ENCODE data around the gene ABCA5.

DNA sequence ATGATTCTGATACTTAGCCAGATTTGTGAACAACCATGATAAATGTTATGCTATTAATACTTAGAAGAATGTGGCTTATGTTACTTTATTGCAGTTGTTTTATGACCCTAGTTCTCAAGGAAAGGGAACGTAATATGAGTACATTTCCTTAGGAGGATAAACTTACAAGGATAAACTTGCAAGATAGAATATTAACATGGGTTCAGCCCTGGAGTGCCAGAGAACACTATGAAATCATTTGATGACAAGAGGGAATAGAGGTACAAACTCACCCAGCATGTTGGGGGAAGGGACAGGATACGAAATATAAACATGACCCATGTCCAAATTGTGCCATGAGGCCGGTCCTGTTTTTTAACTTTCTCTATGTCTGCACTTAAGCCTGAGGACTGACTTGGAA is 13.0 kb upstream of the ABCA5 start:
- no peak for TF ChIP-seq EZH2 (IDR thresholded peaks at IDR 0.05; ENCODE audit: borderline replicate concordance, low read depth, low read length, severe bottlenecking)
- TF ChIP-seq, protein P1, sequence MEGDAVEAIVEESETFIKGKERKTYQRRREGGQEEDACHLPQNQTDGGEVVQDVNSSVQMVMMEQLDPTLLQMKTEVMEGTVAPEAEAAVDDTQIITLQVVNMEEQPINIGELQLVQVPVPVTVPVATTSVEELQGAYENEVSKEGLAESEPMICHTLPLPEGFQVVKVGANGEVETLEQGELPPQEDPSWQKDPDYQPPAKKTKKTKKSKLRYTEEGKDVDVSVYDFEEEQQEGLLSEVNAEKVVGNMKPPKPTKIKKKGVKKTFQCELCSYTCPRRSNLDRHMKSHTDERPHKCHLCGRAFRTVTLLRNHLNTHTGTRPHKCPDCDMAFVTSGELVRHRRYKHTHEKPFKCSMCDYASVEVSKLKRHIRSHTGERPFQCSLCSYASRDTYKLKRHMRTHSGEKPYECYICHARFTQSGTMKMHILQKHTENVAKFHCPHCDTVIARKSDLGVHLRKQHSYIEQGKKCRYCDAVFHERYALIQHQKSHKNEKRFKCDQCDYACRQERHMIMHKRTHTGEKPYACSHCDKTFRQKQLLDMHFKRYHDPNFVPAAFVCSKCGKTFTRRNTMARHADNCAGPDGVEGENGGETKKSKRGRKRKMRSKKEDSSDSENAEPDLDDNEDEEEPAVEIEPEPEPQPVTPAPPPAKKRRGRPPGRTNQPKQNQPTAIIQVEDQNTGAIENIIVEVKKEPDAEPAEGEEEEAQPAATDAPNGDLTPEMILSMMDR (IDR thresholded peaks at IDR 0.05; ENCODE audit: borderline replicate concordance, extremely low read depth, low read length, poor library complexity, severe bottlenecking) = no peak
